Right cardiac atrium (tissue), 5 donors: ENCODE data around the gene EIF3M. TPM values are rescaled to one million over a fixed set of nuclear protein-coding genes. Genes with fewer than 3 reads are reported as not detected.

Experiments used
- ATAC-seq, 2 donors: fragments of 200-7000 bp; cut with Tn5 transposase; one replicate each; pipeline versions ENCODE4 v1.8.0 to v1.9.1; 2020; ENCODE audit warnings: moderate library complexity in 2 of 2, mild to moderate bottlenecking in 1 of 2
- DNase-seq, 3 donors: peaks; one replicate each; pipeline ENCODE4 v3.0.0-alpha.2; 2020
- H3K27ac ChIP-seq: one replicate; pipeline ENCODE4 v1.5.1; 2013; ENCODE audit warnings: mild to moderate bottlenecking, low read length, control low read depth, moderate library complexity
- H3K27me3 ChIP-seq: one replicate; pipeline ENCODE4 v1.6.1; 2013; ENCODE audit not compliant: control insufficient read depth, insufficient read depth
- H3K4me1 ChIP-seq: one replicate; pipeline ENCODE4 v1.6.1; 2013; ENCODE audit warnings: low read length; ENCODE audit not compliant: control insufficient read depth, insufficient read depth
- H3K4me3 ChIP-seq: one replicate; pipeline ENCODE4 v1.5.1; 2013; ENCODE audit warnings: low read length, control low read depth
- H3K9me3 ChIP-seq: one replicate; pipeline ENCODE4 v1.6.1; 2013; ENCODE audit warnings: low read length; ENCODE audit not compliant: control insufficient read depth
- WGBS: extraction: QIAGEN DNeasy Blood & Tissue Kit; methylation state at CpG from one replicate; pipeline ENCODE4 v1.1.7; 2013; 5-methylcytosine and 5-hydroxymethylcytosine counted together
- intact Hi-C, 4 donors: fragments of 100-400 bp; cut with DNase I; formaldehyde crosslinking; loops; one replicate each; pipeline versions ENCODE4 v1.11.0 to v1.14.0; 2022 to 2023
- polyA plus RNA-seq: library from polyadenylated mRNA; stranded (reverse); fragments of 200-250 nt; gene quantifications from one replicate; pipeline ENCODE4 v1.2.3, GENCODE V29; 2013
- total RNA-seq, 4 donors: library from RNA; stranded (reverse); fragmentation: NEBNext Ultra II Directional; extraction: Animal tissue kit (Norgen Biotek cat#: 25700); gene quantifications; one replicate each; pipeline ENCODE4 v1.2.1, GENCODE V29; 2021
- donor health status: healthy with polysubstance abuse.
- donor health status: DM: no; HTN: yes; CAD: no.
- donor health status: DM: no; HTN: no; CAD: no.
- donor health status: DM: no; HTN: yes; CAD: no; lungs with severe emphysema.
- donor health status: DM: yes; HTN: yes; CAD: no.

EIF3M gene
- total and polyA plus RNA-seq, 5 donors: 150 to 219 (median 164) TPM

GRCh38 chr11:32635819-32636218, 52.2 kb downstream of the EIF3M start:
- intact Hi-C loops: no loop called here
- H3K27me3 ChIP-seq: no peaks in the 10 kb centered on the region
- no peak overlapping the region for H3K4me3 ChIP-seq
- H3K27ac ChIP-seq: no peak overlapping the region
- 80% methylated on average over 2 of the region's 2 CpGs for WGBS
- H3K9me3 ChIP-seq: no peaks in the 10 kb centered on the region
- no peaks in the 10 kb centered on the region for H3K4me1 ChIP-seq
- DNase-seq: no peak
- no peak for ATAC-seq

- DNase-seq (no peak), ATAC-seq (no peak)
- Histone ChIP-seq H3K4me3 (no peak overlapping the region), H3K27ac (no peak overlapping the region), H3K4me1 (no peaks in the 10 kb centered on the region), H3K9me3 (no peaks in the 10 kb centered on the region), H3K27me3 (no peaks in the 10 kb centered on the region)
- intact Hi-C loops: no loop called here
Measured at GRCh38 chr11:32641361-32641760, 57.7 kb downstream of the EIF3M start.

- 57% methylated on average over 1 of the region's 1 CpG for WGBS
- Histone ChIP-seq H3K4me1 (no peaks in the 10 kb centered on the region), H3K4me3 (no peak overlapping the region), H3K27ac (no peak overlapping the region), H3K27me3 (no peaks in the 10 kb centered on the region), H3K9me3 (no peaks in the 10 kb centered on the region)
- no peak for DNase-seq
- intact Hi-C loops: no loop called here
- no peak for ATAC-seq
Measured at GRCh38 chr11:32643526-32643925, 59.9 kb downstream of the EIF3M start.

Other genes with a start within 250 kb of the EIF3M start
- 1 to 10 TPM; 1.4 to 3.0 (median 2.0) TPM for gene WT1, start 148.3 kb upstream of the EIF3M start, total RNA-seq
- gene WT1, start 148.3 kb upstream of the EIF3M start, polyA plus RNA-seq: 2.0 TPM
- not detected for gene CCDC73, start 210.8 kb downstream of the EIF3M start, total RNA-seq
- not detected for gene CCDC73, start 210.8 kb downstream of the EIF3M start, polyA plus RNA-seq
- 1 to 10 TPM; 1.4 to 2.2 (median 1.9) TPM for gene PRRG4, start 246.1 kb downstream of the EIF3M start, total RNA-seq
- gene PRRG4, start 246.1 kb downstream of the EIF3M start, polyA plus RNA-seq: 1.9 TPM